ENCODE results near the gene PPIC. TPM values are rescaled to one million over a fixed set of nuclear protein-coding genes. Genes with fewer than 3 reads are reported as not detected.

Gene PPIC
- total RNA-seq, 4 donors from 2014 or later, result 14.1 to 36.7 (median 24.3) TPM

- Histone ChIP-seq H3K4me1 (no peaks in the 10 kb centered on the region), H3K9me3 (no peaks in the 10 kb centered on the region), H3K27ac (no peak overlapping the region), H3K27me3 (no peaks in the 10 kb centered on the region), H3K36me3 (peaks cover 0 to 6% (median 0%) of the 10 kb centered on the region in 3 donors), H3K4me3 (no peak overlapping the region)
- DNase-seq (ENCODE audit: low spot score in 2 of 2), result no peak
- 69 to 74% methylated on average over 4 of the region's 4 CpGs for WGBS, 2 donors
- TF ChIP-seq POLR2A (IDR thresholded peaks at IDR 0.05), result no peak
- TF ChIP-seq, protein P1, sequence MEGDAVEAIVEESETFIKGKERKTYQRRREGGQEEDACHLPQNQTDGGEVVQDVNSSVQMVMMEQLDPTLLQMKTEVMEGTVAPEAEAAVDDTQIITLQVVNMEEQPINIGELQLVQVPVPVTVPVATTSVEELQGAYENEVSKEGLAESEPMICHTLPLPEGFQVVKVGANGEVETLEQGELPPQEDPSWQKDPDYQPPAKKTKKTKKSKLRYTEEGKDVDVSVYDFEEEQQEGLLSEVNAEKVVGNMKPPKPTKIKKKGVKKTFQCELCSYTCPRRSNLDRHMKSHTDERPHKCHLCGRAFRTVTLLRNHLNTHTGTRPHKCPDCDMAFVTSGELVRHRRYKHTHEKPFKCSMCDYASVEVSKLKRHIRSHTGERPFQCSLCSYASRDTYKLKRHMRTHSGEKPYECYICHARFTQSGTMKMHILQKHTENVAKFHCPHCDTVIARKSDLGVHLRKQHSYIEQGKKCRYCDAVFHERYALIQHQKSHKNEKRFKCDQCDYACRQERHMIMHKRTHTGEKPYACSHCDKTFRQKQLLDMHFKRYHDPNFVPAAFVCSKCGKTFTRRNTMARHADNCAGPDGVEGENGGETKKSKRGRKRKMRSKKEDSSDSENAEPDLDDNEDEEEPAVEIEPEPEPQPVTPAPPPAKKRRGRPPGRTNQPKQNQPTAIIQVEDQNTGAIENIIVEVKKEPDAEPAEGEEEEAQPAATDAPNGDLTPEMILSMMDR (IDR thresholded peaks at IDR 0.05), result no peak
- TF ChIP-seq EP300 (IDR thresholded peaks at IDR 0.05), result no peak
Observed at GRCh38 chr5:122985006-122985700, 51.4 kb downstream of the PPIC start.

DNA sequence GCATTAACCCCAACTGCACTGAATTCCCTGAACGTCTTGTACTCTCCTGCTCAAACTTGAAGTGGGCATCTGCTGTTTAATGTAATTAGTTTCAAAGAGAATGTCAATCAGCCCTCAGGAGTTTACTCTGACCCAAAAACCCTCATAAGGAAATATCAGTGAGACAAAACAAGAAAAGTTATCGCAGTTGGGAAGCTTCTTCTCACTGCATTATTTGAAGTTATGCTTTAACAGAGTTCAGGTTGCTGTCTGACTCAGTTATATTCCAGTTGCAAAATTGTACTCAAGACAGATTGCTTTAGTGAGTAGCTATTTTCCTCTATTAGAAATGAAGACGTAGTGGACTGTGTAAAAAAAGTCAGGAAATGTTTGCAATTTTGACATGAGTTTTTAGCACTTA lies 52.1 kb downstream of the PPIC start:
- Histone ChIP-seq H3K9me3 (no peaks in the 10 kb centered on the region), H3K4me1 (no peaks in the 10 kb centered on the region), H3K27me3 (no peaks in the 10 kb centered on the region), H3K4me3 (no peak overlapping the region), H3K36me3 (peaks cover 0 to 6% (median 0%) of the 10 kb centered on the region in 3 donors), H3K27ac (no peak overlapping the region)
- TF ChIP-seq, protein P1 (IDR thresholded peaks at IDR 0.05), result no peak
- TF ChIP-seq EP300 (IDR thresholded peaks at IDR 0.05) (no peak), POLR2A (IDR thresholded peaks at IDR 0.05) (no peak)
- WGBS, 2 donors, result 93 to 96% methylated on average over 3 of the region's 3 CpGs
- DNase-seq (ENCODE audit: low spot score in 2 of 2), result no peak

DNA sequence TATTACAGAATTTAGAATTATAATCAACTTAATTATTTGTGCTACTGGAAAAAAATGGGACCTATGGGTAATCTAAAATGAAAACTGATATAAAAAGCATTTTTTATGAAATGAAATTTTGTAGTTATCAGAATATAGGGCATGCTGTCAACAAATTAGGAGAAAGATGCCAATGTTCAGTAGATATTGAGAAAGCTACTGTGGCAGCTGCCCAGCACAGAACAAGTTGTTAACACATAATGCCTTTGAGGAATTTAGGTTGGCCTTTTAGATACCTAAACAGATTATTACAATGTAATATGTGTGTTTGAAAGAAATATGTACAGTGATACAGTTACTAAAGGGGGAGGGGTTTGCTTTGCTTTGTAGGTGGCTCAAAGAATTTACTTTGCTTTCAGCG lies 54.1 kb downstream of the PPIC start:
- Histone ChIP-seq H3K4me1 (peaks cover 0 to under 1% (median 0%) of the 10 kb centered on the region in 4 donors), H3K4me3 (no peak overlapping the region), H3K27me3 (no peaks in the 10 kb centered on the region), H3K27ac (no peak overlapping the region), H3K9me3 (no peaks in the 10 kb centered on the region), H3K36me3 (peaks cover 0 to 6% (median 0%) of the 10 kb centered on the region in 3 donors)
- TF ChIP-seq EP300 (IDR thresholded peaks at IDR 0.05) (no peak), POLR2A (IDR thresholded peaks at IDR 0.05) (no peak)
- TF ChIP-seq, protein P1 (IDR thresholded peaks at IDR 0.05), result no peak
- 0% methylated on average over 1 of the region's 1 CpG for WGBS, 2 donors
- DNase-seq (ENCODE audit: low spot score in 2 of 2), result no peak

DNA sequence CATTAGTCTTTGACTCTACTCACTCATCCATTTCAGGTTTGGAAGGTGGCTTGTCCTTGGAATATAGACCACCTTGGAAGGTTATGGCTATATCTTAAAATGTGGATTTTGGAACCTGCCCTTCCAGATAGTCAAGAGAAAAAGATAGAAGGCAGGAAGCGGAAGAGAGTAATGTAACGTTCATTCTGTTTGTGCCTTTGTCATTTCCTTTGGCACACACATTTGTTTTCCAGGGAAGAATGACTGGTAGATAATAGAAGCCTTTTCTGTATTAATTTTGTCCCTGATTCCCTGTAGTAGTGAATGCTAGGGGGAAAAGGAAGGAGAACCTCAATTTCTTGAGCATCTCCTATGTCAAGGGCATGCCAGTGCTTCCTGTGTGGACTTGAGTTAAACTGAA lies 54.7 kb downstream of the PPIC start:
- Histone ChIP-seq H3K36me3 (peaks cover 0 to 6% (median 0%) of the 10 kb centered on the region in 3 donors), H3K4me1 (peaks cover 0 to 3% (median 0%) of the 10 kb centered on the region in 4 donors), H3K27ac (no peak overlapping the region), H3K9me3 (no peaks in the 10 kb centered on the region), H3K4me3 (no peak overlapping the region), H3K27me3 (no peaks in the 10 kb centered on the region)
- 60 to 84% methylated on average over 2 of the region's 2 CpGs for WGBS, 2 donors
- no peak for TF ChIP-seq POLR2A (IDR thresholded peaks at IDR 0.05)
- TF ChIP-seq, protein P1 (IDR thresholded peaks at IDR 0.05), result no peak
- no peak for DNase-seq (ENCODE audit: low spot score in 2 of 2)

DNA sequence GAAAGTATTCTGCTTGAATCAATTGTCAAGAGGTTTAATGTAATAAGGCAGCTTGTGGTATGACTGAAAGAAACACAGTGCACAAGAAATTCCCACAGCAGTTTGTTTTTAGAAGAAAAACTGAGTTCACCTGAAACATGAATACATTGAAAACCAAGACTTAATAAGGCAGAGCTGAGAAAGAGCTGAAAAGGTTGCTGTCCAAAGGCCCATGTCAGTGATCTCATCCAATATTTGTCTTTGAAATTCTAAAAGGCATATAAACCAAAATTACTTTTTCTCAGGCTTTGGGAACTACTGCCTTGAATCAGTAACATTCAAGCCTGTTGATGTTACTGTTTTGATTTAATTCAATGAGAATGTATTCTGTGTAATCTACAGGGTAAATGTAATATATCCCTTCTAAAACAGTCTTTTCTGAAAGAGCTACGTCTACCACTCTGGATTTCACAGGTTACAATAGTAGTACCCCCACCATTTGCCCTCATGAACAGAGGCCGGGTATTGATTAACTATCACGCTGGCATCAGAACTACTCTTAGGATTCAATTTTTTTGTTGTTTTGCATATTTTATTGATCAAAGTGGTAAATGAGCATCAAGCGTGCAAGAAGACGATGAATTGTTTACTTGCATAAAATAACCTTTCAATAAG lies 57.8 kb downstream of the PPIC start:
- no peak for TF ChIP-seq EP300 (IDR thresholded peaks at IDR 0.05)
- TF ChIP-seq, protein P1 (IDR thresholded peaks at IDR 0.05), result no peak
- no peak for TF ChIP-seq POLR2A (IDR thresholded peaks at IDR 0.05)
- peaks cover 0 to 13% (median 0%) of the 10 kb centered on the region in 3 donors for H3K36me3 ChIP-seq
- WGBS, 2 donors, result 96 to 98% methylated on average over 5 of the region's 5 CpGs
- H3K27ac ChIP-seq, result no peak overlapping the region
- peaks cover 0 to 3% (median 0%) of the 10 kb centered on the region in 4 donors for H3K4me1 ChIP-seq
- no peak for DNase-seq (ENCODE audit: low spot score in 2 of 2)
- no peaks in the 10 kb centered on the region for H3K27me3 ChIP-seq
- H3K9me3 ChIP-seq, result no peaks in the 10 kb centered on the region
- no peak overlapping the region for H3K4me3 ChIP-seq
